ENCODE results near the gene SEMA3A.

Gene SEMA3A

GRCh38 chr7:84009051-84009450, 185.5 kb downstream of the SEMA3A start:
- Histone ChIP-seq H3K9me3 (replicated peaks in 1 of 11) (no peaks in the 10 kb centered on the region), H3K27me3 (no peaks in the 10 kb centered on the region), H3K4me1 (no peaks in the 10 kb centered on the region), H3K36me3 (no peaks in the 10 kb centered on the region), H3K4me2 (no peak overlapping the region), H3K9ac (no peak overlapping the region), H4K20me1 (no peaks in the 10 kb centered on the region), H3K27ac (no peak overlapping the region), H3K4me3 (no peak overlapping the region)
- TF ChIP-seq Cebpa-rat (IDR thresholded peaks at IDR 0.05): no peak

DNA sequence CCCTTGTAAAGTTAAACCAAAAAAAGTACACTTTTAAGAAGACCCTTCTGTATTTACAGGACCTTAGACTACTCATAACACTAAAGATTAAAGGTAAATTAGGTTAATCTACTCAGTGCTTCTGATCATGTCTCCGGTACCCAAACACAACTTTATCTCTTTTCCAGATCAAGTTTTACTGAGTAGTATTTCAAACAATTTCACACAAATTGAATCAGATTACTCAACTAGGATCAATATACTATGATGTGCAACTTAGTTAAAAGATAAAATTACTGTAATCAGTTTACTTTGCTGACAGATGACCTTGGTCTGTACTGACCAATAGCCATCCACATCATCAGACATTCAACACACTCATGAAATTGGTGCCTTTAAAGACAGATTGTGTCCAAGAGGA, 191.4 kb downstream of the SEMA3A start:
- H3K9me3 ChIP-seq (replicated peaks in 1 of 11): no peaks in the 10 kb centered on the region
- no peak overlapping the region for H3K4me3 ChIP-seq
- no peaks in the 10 kb centered on the region for H3K4me1 ChIP-seq
- H4K20me1 ChIP-seq: no peaks in the 10 kb centered on the region
- no peak for TF ChIP-seq Cebpa-rat (IDR thresholded peaks at IDR 0.05)
- H3K27me3 ChIP-seq: no peaks in the 10 kb centered on the region
- H3K27ac ChIP-seq: no peak overlapping the region
- H3K4me2 ChIP-seq: no peak overlapping the region
- H3K36me3 ChIP-seq: no peaks in the 10 kb centered on the region
- no peak overlapping the region for H3K9ac ChIP-seq

- H4K20me1 ChIP-seq: no peaks in the 10 kb centered on the region
- TF ChIP-seq Cebpa-rat (IDR thresholded peaks at IDR 0.05): no peak
- no peak overlapping the region for H3K27ac ChIP-seq
- no peaks in the 10 kb centered on the region for H3K9me3 ChIP-seq (replicated peaks in 1 of 11)
- no peaks in the 10 kb centered on the region for H3K4me1 ChIP-seq
- H3K4me2 ChIP-seq: no peak overlapping the region
- H3K27me3 ChIP-seq: no peaks in the 10 kb centered on the region
- H3K4me3 ChIP-seq: no peak overlapping the region
- no peak overlapping the region for H3K9ac ChIP-seq
- H3K36me3 ChIP-seq: no peaks in the 10 kb centered on the region
These were observed 192.2 kb downstream of the SEMA3A start for GRCh38 chr7:84002348-84002747.

GRCh38 chr7:83996879-83997278, 197.7 kb downstream of the SEMA3A start:
- Histone ChIP-seq H3K27me3 (no peaks in the 10 kb centered on the region), H3K36me3 (no peaks in the 10 kb centered on the region), H3K4me3 (no peak overlapping the region), H4K20me1 (no peaks in the 10 kb centered on the region), H3K27ac (no peak overlapping the region), H3K9me3 (replicated peaks in 1 of 11) (no peaks in the 10 kb centered on the region), H3K4me2 (no peak overlapping the region), H3K9ac (no peak overlapping the region), H3K4me1 (no peaks in the 10 kb centered on the region)
- TF ChIP-seq Cebpa-rat (IDR thresholded peaks at IDR 0.05): no peak

GRCh38 chr7:83987764-83988163, 206.8 kb downstream of the SEMA3A start:
- Histone ChIP-seq H3K36me3 (no peaks in the 10 kb centered on the region), H3K27me3 (no peaks in the 10 kb centered on the region), H3K27ac (no peak overlapping the region), H3K9me3 (replicated peaks in 1 of 11) (no peaks in the 10 kb centered on the region), H3K4me3 (no peak overlapping the region), H3K4me1 (no peaks in the 10 kb centered on the region), H3K9ac (no peak overlapping the region), H3K4me2 (no peak overlapping the region), H4K20me1 (no peaks in the 10 kb centered on the region)
- no peak for TF ChIP-seq Cebpa-rat (IDR thresholded peaks at IDR 0.05)

- TF ChIP-seq Cebpa-rat (IDR thresholded peaks at IDR 0.05): no peak
- no peaks in the 10 kb centered on the region for H3K36me3 ChIP-seq
- H3K4me1 ChIP-seq: no peaks in the 10 kb centered on the region
- no peaks in the 10 kb centered on the region for H3K9me3 ChIP-seq (replicated peaks in 1 of 11)
- H3K27me3 ChIP-seq: no peaks in the 10 kb centered on the region
- H3K4me3 ChIP-seq: no peak overlapping the region
- H4K20me1 ChIP-seq: no peaks in the 10 kb centered on the region
- H3K9ac ChIP-seq: no peak overlapping the region
- no peak overlapping the region for H3K4me2 ChIP-seq
- no peak overlapping the region for H3K27ac ChIP-seq
These were observed 208.8 kb downstream of the SEMA3A start for GRCh38 chr7:83985821-83986220.

GRCh38 chr7:83984591-83984990, 210.0 kb downstream of the SEMA3A start:
- no peak overlapping the region for H3K4me3 ChIP-seq
- H4K20me1 ChIP-seq: no peaks in the 10 kb centered on the region
- TF ChIP-seq Cebpa-rat (IDR thresholded peaks at IDR 0.05): no peak
- no peaks in the 10 kb centered on the region for H3K27me3 ChIP-seq
- H3K27ac ChIP-seq: no peak overlapping the region
- no peaks in the 10 kb centered on the region for H3K36me3 ChIP-seq
- H3K4me1 ChIP-seq: no peaks in the 10 kb centered on the region
- no peak overlapping the region for H3K9ac ChIP-seq
- no peak overlapping the region for H3K4me2 ChIP-seq
- H3K9me3 ChIP-seq (replicated peaks in 1 of 11): no peaks in the 10 kb centered on the region

DNA sequence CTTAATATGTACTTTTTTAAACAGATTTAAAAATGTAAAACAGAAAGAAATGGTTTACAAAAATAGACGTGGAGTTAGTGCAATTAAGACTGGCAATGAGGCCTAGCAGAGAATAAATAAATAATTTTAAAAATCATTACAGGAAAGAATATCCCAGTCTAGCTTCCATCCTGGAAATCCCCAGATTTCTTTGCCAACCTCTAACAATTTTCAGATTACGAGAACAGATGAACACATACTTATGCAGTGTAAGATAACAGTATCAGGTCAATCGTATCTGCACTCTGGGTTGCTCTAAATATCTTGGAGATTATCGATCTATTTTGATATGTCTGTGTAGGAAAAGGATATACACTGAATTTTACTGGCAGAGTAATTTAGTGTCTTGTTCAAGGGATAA, 210.5 kb downstream of the SEMA3A start:
- no peak overlapping the region for H3K4me2 ChIP-seq
- no peak overlapping the region for H3K9ac ChIP-seq
- no peak overlapping the region for H3K27ac ChIP-seq
- TF ChIP-seq Cebpa-rat (IDR thresholded peaks at IDR 0.05): no peak
- no peaks in the 10 kb centered on the region for H3K4me1 ChIP-seq
- no peaks in the 10 kb centered on the region for H3K36me3 ChIP-seq
- H4K20me1 ChIP-seq: no peaks in the 10 kb centered on the region
- no peaks in the 10 kb centered on the region for H3K9me3 ChIP-seq (replicated peaks in 1 of 11)
- H3K27me3 ChIP-seq: no peaks in the 10 kb centered on the region
- H3K4me3 ChIP-seq: no peak overlapping the region

GRCh38 chr7:83983606-83984005, 211.0 kb downstream of the SEMA3A start:
- Histone ChIP-seq H3K27me3 (no peaks in the 10 kb centered on the region), H3K9ac (no peak overlapping the region), H3K27ac (no peak overlapping the region), H4K20me1 (no peaks in the 10 kb centered on the region), H3K36me3 (no peaks in the 10 kb centered on the region), H3K4me2 (no peak overlapping the region), H3K9me3 (replicated peaks in 1 of 11) (no peaks in the 10 kb centered on the region), H3K4me1 (peaks cover 0 to 3% (median 0%) of the 10 kb centered on the region in 10 experiments; a peak in 5 of 20 replicates), H3K4me3 (no peak overlapping the region)
- TF ChIP-seq Cebpa-rat (IDR thresholded peaks at IDR 0.05): no peak

DNA sequence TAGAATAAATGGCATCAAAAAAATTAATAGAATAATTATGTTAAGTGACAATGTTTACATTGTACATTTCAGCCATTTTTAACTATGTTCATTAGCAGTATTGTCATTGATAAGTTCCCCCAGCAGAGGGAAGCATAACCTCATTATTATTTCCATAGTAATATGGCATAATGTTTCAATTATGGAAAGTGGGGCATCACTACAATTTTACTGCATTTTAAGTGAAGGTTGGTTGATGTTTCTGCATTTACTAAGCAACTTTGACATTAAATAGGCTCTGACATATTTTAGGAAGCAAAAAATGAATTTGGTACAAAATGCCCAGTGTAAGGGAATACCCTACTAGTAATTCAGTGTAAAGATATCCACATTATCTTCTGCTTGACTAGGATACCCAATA, 218.3 kb downstream of the SEMA3A start:
- Histone ChIP-seq H4K20me1 (no peaks in the 10 kb centered on the region), H3K9me3 (replicated peaks in 1 of 11) (no peaks in the 10 kb centered on the region), H3K4me2 (no peak overlapping the region), H3K9ac (no peak overlapping the region), H3K36me3 (no peaks in the 10 kb centered on the region), H3K27ac (no peak overlapping the region), H3K4me3 (no peak overlapping the region), H3K27me3 (no peaks in the 10 kb centered on the region), H3K4me1 (peaks cover 0 to 11% (median 9%) of the 10 kb centered on the region in 10 experiments; a peak in 16 of 20 replicates)
- no peak for TF ChIP-seq Cebpa-rat (IDR thresholded peaks at IDR 0.05)

DNA sequence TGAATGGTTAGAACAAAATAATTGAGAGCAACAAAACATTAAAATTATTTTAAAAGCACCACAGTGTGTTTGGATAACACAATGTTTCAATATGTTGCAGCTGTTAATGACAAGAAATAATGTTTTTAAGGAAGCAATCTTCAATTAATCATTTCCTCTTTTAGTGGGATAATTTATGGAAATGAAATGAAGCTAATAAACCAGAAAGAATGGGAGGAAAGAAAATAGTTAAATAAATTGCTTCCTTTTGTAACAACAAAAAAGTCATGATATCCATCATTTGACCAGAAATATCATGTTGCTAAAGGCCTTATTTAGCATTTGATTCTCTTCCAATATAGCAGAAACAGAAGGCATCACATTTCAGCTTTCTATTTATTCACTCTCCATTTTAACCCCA, 224.5 kb downstream of the SEMA3A start:
- H3K36me3 ChIP-seq: no peaks in the 10 kb centered on the region
- H3K4me2 ChIP-seq: no peak overlapping the region
- no peak overlapping the region for H3K9ac ChIP-seq
- H3K4me1 ChIP-seq: peaks cover 0 to 5% (median 0%) of the 10 kb centered on the region in 10 experiments; a peak in 2 of 20 replicates
- no peak overlapping the region for H3K27ac ChIP-seq
- H3K9me3 ChIP-seq (replicated peaks in 1 of 11): no peaks in the 10 kb centered on the region
- no peaks in the 10 kb centered on the region for H3K27me3 ChIP-seq
- H4K20me1 ChIP-seq: no peaks in the 10 kb centered on the region
- no peak overlapping the region for H3K4me3 ChIP-seq
- TF ChIP-seq Cebpa-rat (IDR thresholded peaks at IDR 0.05): no peak

Measured in BLaER1 treated with 17β-estradiol and CSF1 and Interleukin-3, amounts not matched to agents 10 nM and 100 nM (cell line).